Measurements from ENCODE around the gene TRAF6. TPM values are rescaled to one million over a fixed set of nuclear protein-coding genes. Genes with fewer than 3 reads are reported as not detected.

TRAF6 gene
- total RNA-seq, 1 donor: 48.0 TPM

GRCh38 chr11:36455658-36456111 is 54.4 kb downstream of the TRAF6 start:
- no peaks in the 10 kb centered on the region for H3K9me3 ChIP-seq (ENCODE audit: low read depth, low read length)
- no peaks in the 10 kb centered on the region for H3K27me3 ChIP-seq (ENCODE audit: insufficient read depth, low read length)
- H3K4me1 ChIP-seq (ENCODE audit: insufficient read depth, low read length): peaks cover 40% of the 10 kb centered on the region
- H3K4me3 ChIP-seq (ENCODE audit: low read length): no peak overlapping the region

- Histone ChIP-seq H3K4me3 (ENCODE audit: low read length) (no peak overlapping the region), H3K4me1 (ENCODE audit: insufficient read depth, low read length) (peaks cover 46% of the 10 kb centered on the region), H3K27me3 (ENCODE audit: insufficient read depth, low read length) (no peaks in the 10 kb centered on the region), H3K9me3 (ENCODE audit: low read depth, low read length) (no peaks in the 10 kb centered on the region)
These were observed 55.0 kb downstream of the TRAF6 start for GRCh38 chr11:36454941-36455631.

- Histone ChIP-seq H3K9me3 (ENCODE audit: low read depth, low read length) (no peaks in the 10 kb centered on the region), H3K27me3 (ENCODE audit: insufficient read depth, low read length) (no peaks in the 10 kb centered on the region), H3K4me3 (ENCODE audit: low read length) (no peak overlapping the region), H3K4me1 (ENCODE audit: insufficient read depth, low read length) (peaks cover 52% of the 10 kb centered on the region)
These were observed 55.5 kb downstream of the TRAF6 start for GRCh38 chr11:36454551-36454940.

- no peaks in the 10 kb centered on the region for H3K27me3 ChIP-seq (ENCODE audit: insufficient read depth, low read length)
- no peaks in the 10 kb centered on the region for H3K9me3 ChIP-seq (ENCODE audit: low read depth, low read length)
- H3K4me1 ChIP-seq (ENCODE audit: insufficient read depth, low read length): peaks cover 55% of the 10 kb centered on the region
- H3K4me3 ChIP-seq (ENCODE audit: low read length): no peak overlapping the region
These were observed 56.4 kb downstream of the TRAF6 start for GRCh38 chr11:36453678-36454077.

- H3K27me3 ChIP-seq (ENCODE audit: insufficient read depth, low read length): no peaks in the 10 kb centered on the region
- no peaks in the 10 kb centered on the region for H3K9me3 ChIP-seq (ENCODE audit: low read depth, low read length)
- peaks cover 55% of the 10 kb centered on the region for H3K4me1 ChIP-seq (ENCODE audit: insufficient read depth, low read length)
- no peak overlapping the region for H3K4me3 ChIP-seq (ENCODE audit: low read length)
These were observed 57.1 kb downstream of the TRAF6 start for GRCh38 chr11:36452961-36453360.

- H3K27me3 ChIP-seq (ENCODE audit: insufficient read depth, low read length): no peaks in the 10 kb centered on the region
- H3K9me3 ChIP-seq (ENCODE audit: low read depth, low read length): no peaks in the 10 kb centered on the region
- H3K4me3 ChIP-seq (ENCODE audit: low read length): no peak overlapping the region
- H3K4me1 ChIP-seq (ENCODE audit: insufficient read depth, low read length): peaks cover 55% of the 10 kb centered on the region
These were observed 57.7 kb downstream of the TRAF6 start for GRCh38 chr11:36452236-36452940.

DNA sequence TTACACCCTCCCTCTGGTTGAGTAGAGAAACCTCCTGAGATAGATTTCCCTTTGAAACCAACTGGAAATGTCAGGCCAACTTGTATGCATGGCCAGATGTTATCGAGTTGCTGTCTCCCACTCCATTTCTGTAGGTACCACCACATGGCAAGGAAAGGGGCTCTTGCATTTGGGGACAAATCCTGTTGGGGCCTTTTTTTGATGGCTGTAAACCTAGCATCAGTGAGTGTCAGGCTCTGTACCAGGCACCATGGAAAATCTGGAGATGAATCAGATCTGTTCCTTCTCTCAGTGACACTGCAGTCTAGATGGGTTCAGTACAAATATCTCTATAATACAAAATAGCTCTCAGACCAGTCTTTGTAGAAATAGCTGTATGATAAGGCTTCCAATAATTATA is 58.4 kb downstream of the TRAF6 start:
- H3K4me3 ChIP-seq (ENCODE audit: low read length): no peak overlapping the region
- H3K4me1 ChIP-seq (ENCODE audit: insufficient read depth, low read length): peaks cover 55% of the 10 kb centered on the region
- H3K9me3 ChIP-seq (ENCODE audit: low read depth, low read length): no peaks in the 10 kb centered on the region
- no peaks in the 10 kb centered on the region for H3K27me3 ChIP-seq (ENCODE audit: insufficient read depth, low read length)

GRCh38 chr11:36451045-36451444 is 59.0 kb downstream of the TRAF6 start:
- peaks cover 55% of the 10 kb centered on the region for H3K4me1 ChIP-seq (ENCODE audit: insufficient read depth, low read length)
- H3K4me3 ChIP-seq (ENCODE audit: low read length): no peak overlapping the region
- H3K27me3 ChIP-seq (ENCODE audit: insufficient read depth, low read length): no peaks in the 10 kb centered on the region
- H3K9me3 ChIP-seq (ENCODE audit: low read depth, low read length): no peaks in the 10 kb centered on the region

DNA sequence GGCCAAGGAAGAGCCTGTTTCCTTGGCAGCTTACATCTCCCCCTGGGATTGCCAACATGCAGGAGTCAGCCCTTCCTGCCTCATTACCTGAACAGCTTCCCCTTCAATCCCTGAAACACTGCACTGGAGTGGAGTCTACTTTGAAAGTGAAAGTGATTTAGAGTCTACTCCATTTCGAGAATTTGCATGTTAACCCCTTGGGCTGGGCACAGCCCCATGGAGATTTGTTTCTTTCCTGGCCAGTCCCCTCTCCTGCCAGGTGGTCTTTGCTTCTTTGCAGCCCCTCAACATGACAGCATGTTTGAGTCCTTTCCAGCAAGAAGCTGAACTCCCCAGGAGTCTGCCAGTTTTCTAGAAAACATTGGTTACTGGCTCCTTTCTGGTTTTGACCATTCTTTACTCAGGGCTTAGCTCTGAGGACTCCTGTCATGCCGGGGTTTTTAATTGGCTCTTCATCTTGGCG is 59.9 kb downstream of the TRAF6 start:
- Histone ChIP-seq H3K9me3 (ENCODE audit: low read depth, low read length) (no peaks in the 10 kb centered on the region), H3K4me1 (ENCODE audit: insufficient read depth, low read length) (peaks cover 55% of the 10 kb centered on the region), H3K27me3 (ENCODE audit: insufficient read depth, low read length) (no peaks in the 10 kb centered on the region), H3K4me3 (ENCODE audit: low read length) (peak overlapping the region; percentile 8)

GRCh38 chr11:36449561-36450096 is 60.4 kb downstream of the TRAF6 start:
- H3K27me3 ChIP-seq (ENCODE audit: insufficient read depth, low read length): no peaks in the 10 kb centered on the region
- H3K4me3 ChIP-seq (ENCODE audit: low read length): peak overlapping the region; percentile 8

GRCh38 chr11:36447947-36448346 is 62.1 kb downstream of the TRAF6 start:
- Histone ChIP-seq H3K27me3 (ENCODE audit: insufficient read depth, low read length) (no peaks in the 10 kb centered on the region), H3K4me1 (ENCODE audit: insufficient read depth, low read length) (peaks cover 42% of the 10 kb centered on the region), H3K9me3 (ENCODE audit: low read depth, low read length) (no peaks in the 10 kb centered on the region), H3K4me3 (ENCODE audit: low read length) (no peak overlapping the region)

More at GRCh38 chr11:36449561-36450096, 60.4 kb downstream of the TRAF6 start:
- Histone ChIP-seq H3K9me3 (ENCODE audit: low read depth, low read length) (no peaks in the 10 kb centered on the region), H3K4me1 (ENCODE audit: insufficient read depth, low read length) (peaks cover 54% of the 10 kb centered on the region)

DNA sequence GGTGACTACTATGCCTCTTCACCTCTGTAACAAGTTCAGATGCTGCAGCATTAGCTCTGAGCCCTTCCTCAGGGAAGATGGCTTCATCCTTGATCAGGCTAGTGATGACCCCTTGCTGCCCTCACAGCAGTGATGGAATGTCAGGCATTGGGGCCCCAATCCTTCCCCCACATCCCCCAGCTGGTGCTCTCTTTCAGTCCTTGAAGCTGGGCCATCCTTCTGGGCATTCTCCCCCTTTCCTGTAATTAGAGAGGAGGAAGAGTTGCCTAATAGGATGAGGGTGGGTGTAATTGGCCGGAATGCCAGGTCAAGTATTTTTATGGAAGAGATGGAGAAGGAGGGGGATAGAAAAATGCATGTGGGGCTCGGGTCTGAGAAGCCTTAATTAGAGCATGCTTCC is 62.6 kb downstream of the TRAF6 start:
- no peak overlapping the region for H3K4me3 ChIP-seq (ENCODE audit: low read length)
- peaks cover 37% of the 10 kb centered on the region for H3K4me1 ChIP-seq (ENCODE audit: insufficient read depth, low read length)
- H3K27me3 ChIP-seq (ENCODE audit: insufficient read depth, low read length): no peaks in the 10 kb centered on the region
- H3K9me3 ChIP-seq (ENCODE audit: low read depth, low read length): no peaks in the 10 kb centered on the region

DNA sequence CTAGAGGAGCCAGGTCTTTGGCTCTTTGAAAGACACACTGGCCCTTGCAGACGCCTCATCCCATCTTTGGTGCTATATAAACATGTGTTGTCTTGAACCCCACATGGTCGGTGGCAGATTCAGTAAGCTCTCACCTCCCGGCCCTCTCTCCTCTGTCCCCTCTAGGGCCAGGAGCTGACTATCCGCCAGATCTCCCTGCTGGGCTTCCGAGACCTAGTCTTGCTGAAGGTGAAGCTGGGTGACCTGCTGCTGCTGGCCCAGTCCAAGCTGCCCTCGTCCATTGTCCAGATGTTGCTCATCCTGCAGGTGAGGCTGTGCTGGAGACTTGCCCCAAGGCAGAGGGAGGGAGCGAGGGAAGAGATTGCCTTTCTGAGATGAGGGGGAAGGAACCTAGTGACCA is 63.9 kb downstream of the TRAF6 start:
- Histone ChIP-seq H3K27me3 (ENCODE audit: insufficient read depth, low read length) (no peaks in the 10 kb centered on the region), H3K4me1 (ENCODE audit: insufficient read depth, low read length) (peaks cover 24% of the 10 kb centered on the region), H3K9me3 (ENCODE audit: low read depth, low read length) (no peaks in the 10 kb centered on the region), H3K4me3 (ENCODE audit: low read length) (no peak overlapping the region)

- Histone ChIP-seq H3K4me1 (ENCODE audit: insufficient read depth, low read length) (peaks cover 5% of the 10 kb centered on the region), H3K4me3 (ENCODE audit: low read length) (no peak overlapping the region), H3K9me3 (ENCODE audit: low read depth, low read length) (no peaks in the 10 kb centered on the region), H3K27me3 (ENCODE audit: insufficient read depth, low read length) (no peaks in the 10 kb centered on the region)
These were observed 66.4 kb downstream of the TRAF6 start for GRCh38 chr11:36443661-36444060.

- Histone ChIP-seq H3K9me3 (ENCODE audit: low read depth, low read length) (no peaks in the 10 kb centered on the region), H3K27me3 (ENCODE audit: insufficient read depth, low read length) (no peaks in the 10 kb centered on the region), H3K4me1 (ENCODE audit: insufficient read depth, low read length) (peaks cover 5% of the 10 kb centered on the region), H3K4me3 (ENCODE audit: low read length) (no peak overlapping the region)
These were observed 68.4 kb downstream of the TRAF6 start for GRCh38 chr11:36441610-36442208.
